Activated naive CD4-positive, alpha-beta T cell (primary cell): Measurements from ENCODE around the gene ARHGEF4.

Source experiments
- DNase-seq, 4 experiments: peaks; one replicate each; lab custom pipeline; 2025; lab: John Stamatoyannopoulos, UW

The ARHGEF4 gene

GRCh38 chr2:130818809-130819208 is 17.9 kb upstream of the ARHGEF4 start:
- no peak for DNase-seq

DNA sequence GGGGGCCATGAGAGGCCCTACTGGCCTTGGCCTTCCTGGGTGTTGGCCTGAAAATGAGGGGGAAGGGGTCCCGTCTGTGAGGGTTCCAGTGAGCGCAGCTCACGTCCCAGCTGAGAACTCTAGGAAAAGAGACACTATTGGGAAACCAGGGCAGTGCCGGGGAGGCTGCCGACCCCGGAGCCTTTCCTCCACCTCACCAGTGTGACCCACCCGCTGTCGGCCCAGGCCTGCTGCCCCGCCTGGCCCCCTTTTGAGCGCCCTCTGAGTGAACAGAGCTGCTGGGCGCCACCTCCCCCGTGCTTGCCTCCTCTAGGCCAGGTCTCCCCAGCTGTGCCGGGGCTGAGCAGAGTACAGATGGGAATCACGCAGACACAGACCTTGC is 17.5 kb upstream of the ARHGEF4 start:
- DNase-seq, result no peak

DNA sequence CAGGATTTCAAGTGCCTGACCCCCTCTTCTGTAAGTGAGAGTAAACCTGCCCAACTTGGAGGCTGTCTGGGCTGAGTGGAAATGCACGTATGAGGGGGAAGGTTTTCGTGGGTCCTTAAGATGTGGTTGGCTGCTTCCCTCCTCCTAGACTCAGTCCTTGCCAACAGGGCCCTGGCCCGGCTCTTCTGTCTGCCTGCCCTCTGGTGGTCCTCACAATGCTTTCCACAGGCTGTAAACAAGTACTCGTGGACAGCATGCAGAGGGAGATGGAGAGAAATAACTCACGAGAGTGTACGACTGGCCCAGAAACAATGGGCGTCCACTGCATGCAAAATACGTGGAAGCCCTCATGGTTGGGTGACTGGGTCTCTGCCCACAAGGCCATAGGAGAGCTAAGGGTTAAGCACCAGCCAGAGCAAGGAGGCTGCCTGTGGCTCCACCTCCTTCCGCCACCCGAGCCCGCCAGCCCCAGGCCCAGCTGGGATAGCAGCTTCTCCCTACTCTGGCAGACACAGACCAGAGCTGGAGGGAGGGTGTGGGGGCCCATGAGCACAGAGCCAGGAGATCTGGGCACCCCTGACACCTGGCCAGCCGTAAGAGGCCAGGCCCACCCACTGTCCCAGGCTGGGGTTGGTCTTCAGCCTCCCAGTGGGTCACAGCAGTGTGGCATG is 17.0 kb upstream of the ARHGEF4 start:
- no peak for DNase-seq

DNA sequence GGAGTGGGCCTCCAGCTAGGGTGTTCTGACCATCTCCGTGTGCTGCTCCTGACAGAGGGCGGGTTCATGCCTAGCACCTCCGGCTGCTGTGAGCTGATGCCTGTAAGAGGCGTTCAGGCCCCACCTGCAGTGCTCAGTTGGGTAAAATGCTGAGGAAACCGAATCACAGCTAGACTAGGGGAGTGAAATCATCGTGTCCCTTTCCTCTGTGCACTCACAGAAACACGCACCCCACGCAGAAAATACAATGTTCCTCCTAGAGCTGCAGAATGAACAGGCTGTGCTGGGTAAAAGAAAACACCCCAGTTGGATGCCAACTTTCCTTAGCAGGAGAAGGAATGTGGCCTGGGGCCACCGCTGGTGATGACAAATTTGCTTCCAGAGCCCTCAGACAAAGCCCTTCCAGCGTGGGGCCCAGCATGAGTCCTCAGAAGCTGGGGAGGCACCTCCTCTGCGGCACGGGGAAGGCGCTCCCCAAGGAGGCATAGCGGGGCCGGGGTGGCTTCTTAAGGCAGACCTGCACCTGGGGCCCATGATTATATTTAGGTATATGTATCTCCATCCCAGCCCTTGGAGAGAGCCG is 16.3 kb upstream of the ARHGEF4 start:
- DNase-seq, result no peak

GRCh38 chr2:130821867-130822266 is 14.8 kb upstream of the ARHGEF4 start:
- DNase-seq, result no peak

DNA sequence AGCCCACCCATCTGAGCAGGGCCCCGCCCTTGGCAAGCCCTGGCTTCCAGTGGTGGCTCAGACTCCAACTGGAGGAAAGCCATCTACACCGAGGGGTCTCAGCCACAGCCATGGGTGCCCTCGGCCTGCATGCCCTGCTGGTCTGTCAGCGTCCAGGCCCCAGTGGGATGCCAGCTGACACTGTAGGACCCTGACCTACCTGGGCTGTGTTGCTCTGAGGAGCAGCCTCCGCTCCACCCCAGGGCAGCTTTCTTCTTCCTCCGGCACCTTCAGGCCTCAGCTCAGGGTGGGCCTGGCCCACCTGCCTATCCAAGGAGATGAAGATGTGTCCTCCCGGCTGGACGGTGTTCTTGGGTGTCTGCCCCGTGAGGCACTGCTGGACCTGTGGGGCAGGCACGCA is 13.9 kb upstream of the ARHGEF4 start:
- no peak for DNase-seq

DNA sequence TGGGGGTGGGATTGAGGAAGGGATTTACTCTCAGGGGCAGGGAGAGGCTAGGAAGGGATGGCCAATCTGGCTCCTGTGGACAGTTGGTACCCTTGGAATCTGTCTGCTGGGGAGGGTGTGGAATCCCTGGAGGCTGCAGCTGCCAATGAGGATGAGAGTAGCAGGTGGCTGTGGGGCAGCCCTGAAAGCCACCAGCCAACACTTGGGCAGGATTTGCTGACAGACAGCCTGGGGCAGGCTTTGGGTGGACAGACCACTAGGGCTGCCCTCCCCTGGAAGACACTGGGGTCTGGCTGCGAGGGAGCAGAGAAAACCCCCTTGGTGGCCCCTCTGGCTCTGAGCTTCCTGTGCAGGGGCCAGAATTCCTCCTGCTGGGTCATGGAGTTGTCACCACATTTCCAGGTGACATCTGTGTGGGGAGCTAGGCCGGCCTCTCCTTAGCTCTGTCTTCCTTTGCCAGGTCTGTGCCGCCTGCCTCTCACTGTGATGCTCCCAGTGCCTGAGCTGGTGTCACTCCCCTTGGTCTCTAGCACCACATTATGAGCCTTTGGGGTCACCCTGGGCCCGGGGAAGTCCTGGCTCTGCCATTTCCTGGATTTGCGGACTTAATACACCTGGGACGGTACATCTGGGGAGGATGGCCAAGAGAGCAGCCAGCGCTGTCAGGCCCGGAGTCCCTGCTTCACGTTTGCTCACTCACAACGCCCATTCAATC is 13.4 kb upstream of the ARHGEF4 start:
- DNase-seq, result no peak

DNA sequence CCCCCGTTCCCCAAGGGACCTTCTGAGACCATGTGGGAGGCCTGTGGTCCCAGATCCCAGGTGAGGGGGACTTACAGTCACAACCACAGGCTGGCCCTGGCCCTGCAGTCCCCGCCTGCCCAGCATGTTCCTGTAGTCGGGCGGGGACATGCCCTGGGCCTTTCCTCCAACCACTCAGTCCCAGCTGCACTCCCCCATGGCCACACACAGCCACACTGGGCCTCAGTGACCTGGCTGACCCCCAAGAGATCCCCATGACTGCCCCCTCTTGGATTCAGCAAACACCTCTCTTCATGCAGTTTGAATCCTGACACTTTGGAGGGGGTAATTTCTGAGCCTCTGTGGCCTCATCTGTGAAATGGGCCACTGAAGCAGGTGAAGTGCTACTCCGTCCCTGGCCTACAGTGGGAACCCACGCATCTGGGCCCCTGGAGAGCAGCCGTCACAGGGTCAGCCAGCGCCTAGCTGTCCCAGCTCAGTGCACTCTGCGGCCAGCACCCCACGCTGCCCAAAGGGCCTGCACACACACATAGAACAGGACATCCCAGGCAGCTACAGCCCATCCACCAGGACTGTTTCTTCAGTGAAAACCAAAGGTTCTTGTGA is 12.7 kb upstream of the ARHGEF4 start:
- DNase-seq, result no peak

DNA sequence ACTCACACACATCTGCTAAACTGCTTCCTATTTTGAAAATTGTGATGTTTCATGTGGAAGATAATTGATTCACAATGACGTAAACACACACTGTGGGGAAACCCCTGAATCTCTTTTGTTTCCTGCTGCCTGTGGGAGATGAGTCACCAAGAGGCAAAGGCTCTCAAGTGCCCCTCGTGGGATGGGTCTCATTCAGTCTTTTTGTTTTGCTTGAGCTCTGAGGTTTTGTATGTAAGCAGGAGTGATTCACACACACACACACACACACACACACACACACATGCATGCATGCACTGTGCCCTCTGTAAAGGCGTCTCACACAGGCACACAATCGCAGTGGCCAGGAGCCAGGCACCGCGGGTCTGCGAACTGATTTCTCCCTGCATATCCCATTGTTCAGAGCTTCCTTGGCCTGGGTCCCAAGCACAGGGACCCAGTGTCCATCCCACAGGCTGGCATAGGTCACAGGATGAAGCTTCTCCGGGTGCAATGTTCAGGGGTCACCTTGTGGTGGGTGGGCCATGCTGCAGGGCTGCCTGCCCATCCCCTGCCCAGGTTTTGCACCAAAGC is 12.1 kb upstream of the ARHGEF4 start:
- peak in 3 of 4 experiments; percentile 17 to 34 (median 21) for DNase-seq

- no peak for DNase-seq
Measured at GRCh38 chr2:130825231-130825965, 11.3 kb upstream of the ARHGEF4 start.

GRCh38 chr2:130825966-130826253 is 10.8 kb upstream of the ARHGEF4 start:
- DNase-seq, result no peak

GRCh38 chr2:130826419-130826818 is 10.3 kb upstream of the ARHGEF4 start:
- DNase-seq, result no peak

GRCh38 chr2:130826821-130827501 is 9.8 kb upstream of the ARHGEF4 start:
- no peak for DNase-seq

- DNase-seq, result no peak
Measured at GRCh38 chr2:130827502-130828251, 9.0 kb upstream of the ARHGEF4 start.

- no peak for DNase-seq
Measured at GRCh38 chr2:130828461-130828860, 8.3 kb upstream of the ARHGEF4 start.

DNA sequence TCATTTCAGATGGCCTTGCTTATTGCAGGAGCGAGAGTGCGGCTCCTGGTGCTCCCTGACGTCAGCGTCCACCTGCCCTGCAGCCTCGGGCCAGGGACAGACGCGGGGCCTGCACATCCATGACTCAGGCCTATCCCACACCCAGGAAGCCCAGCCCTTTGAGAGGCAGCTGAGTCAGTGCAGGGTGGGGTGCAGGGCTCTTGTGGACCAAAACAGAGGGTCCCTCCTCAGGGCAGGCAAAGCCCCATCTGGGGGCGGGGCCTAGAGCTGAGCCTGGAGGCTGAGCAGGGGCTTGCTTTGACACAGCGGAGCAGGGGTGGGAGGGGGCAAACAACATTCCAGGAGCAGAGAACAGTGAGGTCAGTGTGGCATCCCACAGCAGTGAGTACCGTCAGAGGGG is 7.7 kb upstream of the ARHGEF4 start:
- no peak for DNase-seq

GRCh38 chr2:130830538-130830937 is 6.2 kb upstream of the ARHGEF4 start:
- no peak for DNase-seq

DNA sequence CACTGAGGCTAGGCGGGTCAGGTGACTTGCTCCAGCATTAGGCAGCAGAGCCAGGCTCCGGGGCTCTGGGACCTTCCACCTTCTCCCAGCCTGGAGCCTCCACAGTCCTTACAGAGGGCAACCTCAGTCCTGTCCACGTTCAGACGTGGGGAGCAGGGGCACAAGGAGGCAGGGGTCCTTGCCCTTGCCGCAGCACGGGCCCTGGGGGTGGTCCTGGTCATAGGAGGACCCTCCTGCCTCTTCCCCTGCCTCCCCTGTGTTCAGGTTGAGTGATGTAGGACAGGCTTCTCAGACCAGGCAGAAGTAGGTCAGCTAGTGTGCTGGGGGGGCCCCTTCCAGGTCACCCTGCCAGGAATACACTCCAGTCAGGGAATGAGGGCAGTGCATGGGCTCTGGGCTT is 5.4 kb upstream of the ARHGEF4 start:
- no peak for DNase-seq

DNA sequence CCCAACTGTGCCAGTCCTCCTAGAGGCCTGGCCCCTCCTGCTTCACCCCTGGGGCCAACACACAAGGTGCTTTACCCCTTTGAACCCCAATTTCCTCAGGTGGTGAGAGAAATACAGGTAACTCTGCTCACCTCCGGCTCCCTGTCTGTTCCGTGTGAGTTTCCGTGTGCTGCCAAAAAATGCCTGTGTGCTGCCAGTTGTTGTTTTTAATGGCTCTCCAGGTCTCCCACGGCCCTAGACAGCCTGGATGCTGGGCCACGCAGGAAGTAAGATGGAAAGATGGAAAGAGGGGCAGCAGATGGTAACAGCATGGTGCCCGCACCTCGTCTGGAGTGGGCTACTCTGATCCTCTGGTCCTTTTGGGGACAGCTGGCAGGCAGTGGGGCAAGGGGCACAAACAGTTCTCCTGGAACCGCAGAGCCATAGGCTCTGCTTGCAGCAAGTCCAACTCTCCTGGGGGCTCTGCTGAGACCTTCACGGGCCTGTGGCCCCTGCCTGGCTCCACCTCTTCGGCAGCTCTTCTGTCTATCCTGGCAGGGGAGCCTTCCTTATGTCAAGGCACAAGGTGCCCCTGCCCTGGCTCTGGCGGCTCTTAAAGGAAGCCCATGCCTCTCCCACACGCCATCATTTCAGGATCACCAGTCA is 4.3 kb upstream of the ARHGEF4 start:
- no peak for DNase-seq
